A549 (cell line): ENCODE data around the gene PRKCZ. TPM values are rescaled to one million over a fixed set of nuclear protein-coding genes. Genes with fewer than 3 reads are reported as not detected.

Experiments
- ATAC-seq, 2 experiments: fragments of 200-7000 bp in 1 of 2; fragments of >200 bp in 1 of 2; cut with Nextera tagmentation in 1 of 2; cut with Tn5 transposase in 1 of 2; 3 replicates each; pipeline versions ENCODE4 v1.8.0 to v1.9.1; 2018 to 2020; ENCODE audit warnings: mild to moderate bottlenecking in 1 of 2, moderate library complexity in 1 of 2
- CTCF ChIA-PET: fragments of 300-600 bp; sonication (Branson Sonifier 250); formaldehyde crosslinking; extraction: SDS; loops from one replicate; lab custom pipeline; 2021; ENCODE audit warnings: antibody characterized with exemption, inconsistent platforms; lab: Yijun Ruan, JAX
- POLR2A ChIA-PET: fragments of 350-600 bp; formaldehyde crosslinking; extraction: SDS; loops from one replicate; lab custom pipeline; 2021; ENCODE audit warnings: antibody characterized with exemption, inconsistent platforms; lab: Yijun Ruan, JAX
- DNase-seq, 2 experiments: peaks; one replicate each; pipeline versions ENCODE4 v3.0.0 to v3.0.0-alpha.2; 2011 to 2016; ENCODE audit warnings: low read depth in 1 of 2, low spot score in 1 of 2
- FAIRE-seq: peaks from 2 replicates; lab custom pipeline; 2011; peaks lifted over from hg19 to GRCh38; lab: Jason Lieb, UNC
- H3K27ac ChIP-seq, 2 experiments: fragments of >200 bp; sonication (Bioruptor Twin); formaldehyde crosslinking; 3 replicates each; pipeline ENCODE4 v1.5.1; 2016 to 2017
- H3K4me1 ChIP-seq: fragments of >200 bp; sonication (Bioruptor Twin); formaldehyde crosslinking; 3 replicates; pipeline ENCODE4 v1.6.1; 2016
- H3K4me2 ChIP-seq: fragments of >200 bp; sonication (Bioruptor Twin); formaldehyde crosslinking; 3 replicates; pipeline ENCODE4 v1.6.1; 2016
- H3K4me3 ChIP-seq: fragments of >200 bp; sonication (Bioruptor Twin); formaldehyde crosslinking; 3 replicates; pipeline ENCODE4 v1.5.1; 2016
- H3K9me3 ChIP-seq: fragments of >200 bp; sonication (Bioruptor Twin); formaldehyde crosslinking; 3 replicates; pipeline ENCODE4 v1.6.1; 2016
- BHLHE40 ChIP-seq: IDR thresholded peaks from 2 replicates; pipeline ENCODE4 v1.6.1; 2012; ENCODE audit warnings: low read depth, low read length, inconsistent platforms
- CBX2 ChIP-seq: fragments of 200-600 bp; sonication (generic); IDR thresholded peaks from 2 replicates; pipeline ENCODE4 v1.6.1; 2016; ENCODE audit warnings: low read depth, mild to moderate bottlenecking, borderline replicate concordance
- CHD4 ChIP-seq: fragments of 200-600 bp; sonication (generic); IDR thresholded peaks from 2 replicates; pipeline ENCODE4 v1.6.1; 2016; ENCODE audit warnings: antibody characterized with exemption, mild to moderate bottlenecking, borderline replicate concordance
- EHF ChIP-seq: fragments of 250-450 bp; sonication (Bioruptor Pico); IDR thresholded peaks from 2 replicates; pipeline ENCODE4 v1.5.0; 2020; ENCODE audit warnings: mild to moderate bottlenecking
- ESRRA ChIP-seq: fragments of 150-350 bp; IDR thresholded peaks from 2 replicates; pipeline ENCODE4 v1.6.1; 2014; ENCODE audit warnings: mild to moderate bottlenecking, low read length, borderline replicate concordance
- FOSL2 ChIP-seq, 2 experiments: fragments of 450-650 bp in 1 of 2; fragments of >200 bp in 1 of 2; sonication (Bioruptor Twin) in 1 of 2; formaldehyde crosslinking; IDR thresholded peaks; 2 replicates each; pipeline versions ENCODE4 v1.5.0 to v1.6.1; 2016 to 2020; ENCODE audit warnings: mild to moderate bottlenecking in 1 of 2, moderate library complexity in 1 of 2
- FOXS1 ChIP-seq: fragments of 250-450 bp; sonication (Bioruptor Pico); IDR thresholded peaks from 2 replicates; pipeline ENCODE4 v1.5.0; 2020; ENCODE audit warnings: mild to moderate bottlenecking, moderate library complexity
- HEYL ChIP-seq: fragments of 250-450 bp; sonication (Bioruptor Pico); IDR thresholded peaks from 2 replicates; pipeline ENCODE4 v1.8.0; 2021; ENCODE audit warnings: mild to moderate bottlenecking, moderate library complexity
- HOXA7 ChIP-seq: fragments of 250-450 bp; sonication (Bioruptor Pico); IDR thresholded peaks from 2 replicates; pipeline ENCODE4 v1.5.0; 2020; ENCODE audit warnings: mild to moderate bottlenecking, moderate library complexity
- HOXB13 ChIP-seq: fragments of 250-450 bp; sonication (Bioruptor Pico); IDR thresholded peaks from 2 replicates; pipeline ENCODE4 v1.5.0; 2020; ENCODE audit warnings: low read depth, mild to moderate bottlenecking, moderate library complexity
- MYC ChIP-seq: IDR thresholded peaks from 2 replicates; pipeline ENCODE4 v1.6.1; 2012; ENCODE audit warnings: mild to moderate bottlenecking, inconsistent platforms, low read length, improper control_type of control experiment, borderline replicate concordance
- POLR2A ChIP-seq: IDR thresholded peaks from 2 replicates; pipeline ENCODE4 v1.6.1; 2012; ENCODE audit warnings: mild to moderate bottlenecking, low read length
- POLR2AphosphoS2 ChIP-seq: conservative IDR thresholded peaks from 2 replicates; pipeline ENCODE4 v1.6.1; 2012; ENCODE audit warnings: low read length, improper control_type of control experiment, inconsistent platforms
- RFX5 ChIP-seq: fragments of 450-650 bp; IDR thresholded peaks from 2 replicates; pipeline ENCODE4 v1.7.1; 2014; ENCODE audit warnings: antibody characterized with exemption, mild to moderate bottlenecking, moderate library complexity
- SMC3 ChIP-seq: fragments of >200 bp; sonication (Bioruptor Twin); formaldehyde crosslinking; IDR thresholded peaks from 3 replicates; pipeline ENCODE4 v1.6.1; 2018; ENCODE audit warnings: inconsistent platforms
- SREBF2 ChIP-seq: fragments of 450-650 bp; IDR thresholded peaks from 2 replicates; pipeline ENCODE4 v1.6.1; 2014; ENCODE audit warnings: mild to moderate bottlenecking, moderate library complexity
- TFCP2L1 ChIP-seq: fragments of 250-450 bp; sonication (Bioruptor Pico); IDR thresholded peaks from 2 replicates; pipeline ENCODE4 v1.5.0; 2021; ENCODE audit warnings: mild to moderate bottlenecking
- ZFP36 ChIP-seq: fragments of 450-650 bp; IDR thresholded peaks from 2 replicates; pipeline ENCODE4 v1.6.1; 2014; ENCODE audit warnings: borderline replicate concordance; ENCODE audit not compliant: partially characterized antibody
- ZSCAN20 ChIP-seq: fragments of 250-450 bp; sonication (Bioruptor Pico); IDR thresholded peaks from 2 replicates; pipeline ENCODE4 v1.8.0; 2022; ENCODE audit warnings: mild to moderate bottlenecking, moderate library complexity
- WGBS: methylation state at CpG from one replicate; pipeline ENCODE4 v1.1.6; 2017; ENCODE audit errors: missing lambda C conversion rate; 5-methylcytosine and 5-hydroxymethylcytosine counted together
- polyA plus RNA-seq, 4 experiments: library from polyadenylated mRNA; depleted of rRNA in 3 of 4; stranded (reverse); fragments of >200 nt; fragmentation: RNase III in 1 of 4; extraction: RNeasy Plus Mini Kit Qiagen cat#74134 plus additional on column Dnase treatment in 1 of 4; gene quantifications; 2 replicates in 3 of 4; 3 replicates in 1 of 4; pipeline ENCODE4 v1.2.3, GENCODE V29; 2011 to 2017
- TF ChIP-seq, protein P1 (sequence below): fragments of >200 bp; sonication (Bioruptor Twin); formaldehyde crosslinking; IDR thresholded peaks from 3 replicates; pipeline ENCODE4 v1.5.1; 2016
- TF ChIP-seq, protein P2 (sequence below): fragments of >200 bp; sonication (Bioruptor Twin); formaldehyde crosslinking; IDR thresholded peaks from 3 replicates; pipeline ENCODE4 v1.6.1; 2016
- TF ChIP-seq, protein P3 (sequence below): fragments of 250-450 bp; sonication (Bioruptor Pico); IDR thresholded peaks from 2 replicates; pipeline ENCODE4 v1.5.0; 2020; ENCODE audit warnings: low read depth, mild to moderate bottlenecking, moderate library complexity

The PRKCZ gene
- polyA plus RNA-seq, 2 of the 4 experiments (the other 2 are of a cell fraction), result 9.5 to 9.8 TPM

DNA sequence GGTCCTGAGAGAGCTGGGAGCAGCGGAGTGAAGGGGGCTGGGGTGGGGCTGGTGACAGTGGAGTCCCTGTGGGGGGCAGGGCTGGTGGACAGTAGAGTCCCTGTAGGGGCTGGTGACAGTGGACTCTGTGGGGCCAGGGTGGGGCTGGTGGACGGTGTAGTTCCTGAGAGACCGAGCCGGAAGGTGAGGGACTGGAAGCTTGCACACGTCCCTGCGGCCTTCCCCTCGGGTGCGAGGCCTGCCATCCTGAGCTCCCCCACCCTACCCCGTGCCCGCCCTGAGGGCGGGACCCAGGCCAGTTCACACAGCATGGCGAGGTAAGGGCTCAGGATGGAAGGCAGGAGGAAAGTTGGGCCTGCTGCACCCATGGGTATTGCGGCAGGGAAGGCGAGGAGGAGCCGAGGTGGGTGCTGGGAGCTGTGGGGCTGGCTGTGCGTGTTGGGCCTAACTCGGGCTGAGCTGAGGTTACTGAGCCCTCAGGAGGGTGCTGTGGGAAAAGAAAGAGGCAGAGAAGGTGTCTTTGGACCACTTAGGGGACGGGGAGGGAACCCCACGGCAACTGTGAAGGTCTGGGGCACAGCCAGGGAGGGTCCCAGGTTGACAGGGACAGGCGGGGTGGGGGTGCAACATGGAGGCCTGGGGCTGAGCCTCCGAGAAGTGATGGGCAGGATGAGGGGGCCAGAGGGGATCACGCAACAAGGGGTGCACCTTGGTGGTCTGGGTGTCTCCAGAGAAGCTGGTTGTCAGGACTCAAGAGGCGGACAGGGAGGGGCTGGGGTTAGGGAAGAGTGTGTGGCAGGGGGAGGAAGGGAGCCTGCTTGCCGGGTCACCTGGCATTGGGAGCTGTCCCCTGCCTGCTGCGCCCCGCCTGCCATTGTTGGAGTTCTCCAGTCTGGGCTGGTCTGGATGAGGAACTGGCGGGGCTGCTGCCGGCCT, 60.8 kb downstream of the PRKCZ start:
- WGBS, result 85% methylated on average over 25 of the region's 28 CpGs
- no peak for DNase-seq
- ChIA-PET CTCF (interaction anchor here (0.9 kb wide), 1 partner anchor 63 kb away, joined by 4 read pairs; no protein-coding TSS in a partner anchor), POLR2A (no interaction called here)
- Histone ChIP-seq H3K4me2 (no peak overlapping the region), H3K4me1 (no peaks in the 10 kb centered on the region), H3K27ac (no peak overlapping the region), H3K9me3 (no peaks in the 10 kb centered on the region), H3K4me3 (no peak overlapping the region)
- no peak for ATAC-seq
- TF ChIP-seq, protein P1, sequence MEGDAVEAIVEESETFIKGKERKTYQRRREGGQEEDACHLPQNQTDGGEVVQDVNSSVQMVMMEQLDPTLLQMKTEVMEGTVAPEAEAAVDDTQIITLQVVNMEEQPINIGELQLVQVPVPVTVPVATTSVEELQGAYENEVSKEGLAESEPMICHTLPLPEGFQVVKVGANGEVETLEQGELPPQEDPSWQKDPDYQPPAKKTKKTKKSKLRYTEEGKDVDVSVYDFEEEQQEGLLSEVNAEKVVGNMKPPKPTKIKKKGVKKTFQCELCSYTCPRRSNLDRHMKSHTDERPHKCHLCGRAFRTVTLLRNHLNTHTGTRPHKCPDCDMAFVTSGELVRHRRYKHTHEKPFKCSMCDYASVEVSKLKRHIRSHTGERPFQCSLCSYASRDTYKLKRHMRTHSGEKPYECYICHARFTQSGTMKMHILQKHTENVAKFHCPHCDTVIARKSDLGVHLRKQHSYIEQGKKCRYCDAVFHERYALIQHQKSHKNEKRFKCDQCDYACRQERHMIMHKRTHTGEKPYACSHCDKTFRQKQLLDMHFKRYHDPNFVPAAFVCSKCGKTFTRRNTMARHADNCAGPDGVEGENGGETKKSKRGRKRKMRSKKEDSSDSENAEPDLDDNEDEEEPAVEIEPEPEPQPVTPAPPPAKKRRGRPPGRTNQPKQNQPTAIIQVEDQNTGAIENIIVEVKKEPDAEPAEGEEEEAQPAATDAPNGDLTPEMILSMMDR, result no peak
- TF ChIP-seq ZSCAN20 (no peak), TFCP2L1 (no peak), FOXS1 (CRISPR knock-in tag) (no peak), MYC (no peak), CBX2 (no peak)
- TF ChIP-seq, protein P2, sequence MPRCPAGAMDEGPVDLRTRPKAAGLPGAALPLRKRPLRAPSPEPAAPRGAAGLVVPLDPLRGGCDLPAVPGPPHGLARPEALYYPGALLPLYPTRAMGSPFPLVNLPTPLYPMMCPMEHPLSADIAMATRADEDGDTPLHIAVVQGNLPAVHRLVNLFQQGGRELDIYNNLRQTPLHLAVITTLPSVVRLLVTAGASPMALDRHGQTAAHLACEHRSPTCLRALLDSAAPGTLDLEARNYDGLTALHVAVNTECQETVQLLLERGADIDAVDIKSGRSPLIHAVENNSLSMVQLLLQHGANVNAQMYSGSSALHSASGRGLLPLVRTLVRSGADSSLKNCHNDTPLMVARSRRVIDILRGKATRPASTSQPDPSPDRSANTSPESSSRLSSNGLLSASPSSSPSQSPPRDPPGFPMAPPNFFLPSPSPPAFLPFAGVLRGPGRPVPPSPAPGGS, result no peak
- FAIRE-seq, result no peak

DNA sequence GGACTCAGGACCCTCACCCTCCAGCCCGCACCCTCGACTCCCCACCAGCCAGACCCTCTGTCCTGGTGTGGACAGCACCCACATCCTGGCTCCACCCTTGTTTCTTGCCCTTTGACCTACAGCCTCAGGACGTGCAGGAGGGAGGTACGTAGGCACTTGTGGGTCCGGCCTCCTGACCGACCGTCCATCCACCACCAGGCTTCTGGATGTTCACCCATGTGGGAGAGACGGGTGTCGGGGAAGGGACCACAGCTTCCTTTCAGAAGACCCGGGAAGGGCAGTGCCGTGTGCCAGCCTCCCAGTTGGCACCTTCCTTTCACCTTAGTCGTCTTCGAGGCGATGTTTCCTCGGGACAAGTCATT, 61.4 kb downstream of the PRKCZ start:
- Histone ChIP-seq H3K4me2 (no peak overlapping the region), H3K4me3 (no peak overlapping the region), H3K4me1 (no peaks in the 10 kb centered on the region), H3K9me3 (no peaks in the 10 kb centered on the region), H3K27ac (no peak overlapping the region)
- TF ChIP-seq TFCP2L1, result no peak
- no peak for TF ChIP-seq HOXB13
- TF ChIP-seq, protein P3, sequence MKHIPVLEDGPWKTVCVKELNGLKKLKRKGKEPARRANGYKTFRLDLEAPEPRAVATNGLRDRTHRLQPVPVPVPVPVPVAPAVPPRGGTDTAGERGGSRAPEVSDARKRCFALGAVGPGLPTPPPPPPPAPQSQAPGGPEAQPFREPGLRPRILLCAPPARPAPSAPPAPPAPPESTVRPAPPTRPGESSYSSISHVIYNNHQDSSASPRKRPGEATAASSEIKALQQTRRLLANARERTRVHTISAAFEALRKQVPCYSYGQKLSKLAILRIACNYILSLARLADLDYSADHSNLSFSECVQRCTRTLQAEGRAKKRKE (CRISPR knock-in tag), result no peak
- TF ChIP-seq SMC3, result no peak
- TF ChIP-seq HEYL, result no peak
- no peak for TF ChIP-seq ZFP36
- no peak for TF ChIP-seq MYC
- TF ChIP-seq ZSCAN20, result no peak
- TF ChIP-seq POLR2A, result no peak
- TF ChIP-seq ESRRA, result no peak
- no peak for TF ChIP-seq SREBF2
- no peak for TF ChIP-seq HOXA7 (CRISPR knock-in tag)
- TF ChIP-seq BHLHE40, result no peak
- no peak for TF ChIP-seq CHD4
- no peak for TF ChIP-seq FOSL2 (IDR thresholded peaks at IDR 0.05)
- no peak for TF ChIP-seq FOSL2 (CRISPR knock-in tag; IDR thresholded peaks at IDR 0.05)
- no peak for TF ChIP-seq EHF
- TF ChIP-seq POLR2AphosphoS2, result no peak
- no peak for TF ChIP-seq RFX5
- no peak for TF ChIP-seq CBX2
- no peak for TF ChIP-seq FOXS1 (CRISPR knock-in tag)
- FAIRE-seq (no peak), DNase-seq (no peak), ATAC-seq (no peak)
- POLR2A ChIA-PET, result no interaction called here
- CTCF ChIA-PET, result interaction anchor here (0.9 kb wide), 1 partner anchor 63 kb away, joined by 4 read pairs; no protein-coding TSS in a partner anchor
- 85% methylated on average over 14 of the region's 15 CpGs for WGBS
